GM23338 (cell line): Measurements from ENCODE around the gene CYSTM1.

Experiments
- CREB1 ChIP-seq: fragments of 250-450 bp; sonication (Bioruptor Pico); IDR thresholded peaks from 2 replicates; pipeline ENCODE4 v1.5.0; 2020; ENCODE audit warnings: low read depth, mild to moderate bottlenecking, moderate library complexity
- CTCF ChIP-seq, 2 experiments: fragments of 200-600 bp in 1 of 2; sonication (generic) in 1 of 2; conservative IDR thresholded peaks; 2 replicates each; pipeline versions ENCODE4 v1.5.1 to v1.6.1; 2016 to 2017; ENCODE audit warnings: antibody characterized with exemption in 2 of 2, low read depth in 2 of 2, mild to moderate bottlenecking in 2 of 2, moderate library complexity in 1 of 2
- ETS1 ChIP-seq: IDR thresholded peaks from 2 replicates; pipeline ENCODE4 v1.6.1; 2016; ENCODE audit warnings: antibody characterized with exemption
- EZH2 ChIP-seq: fragments of 200-600 bp; sonication (generic); IDR thresholded peaks from one replicate; pipeline ENCODE4 v1.8.0; 2017; ENCODE audit warnings: antibody characterized with exemption, mild to moderate bottlenecking, low read depth; ENCODE audit not compliant: unreplicated experiment
- EZH2phosphoT487 ChIP-seq: fragments of 200-600 bp; sonication (generic); IDR thresholded peaks from one replicate; pipeline ENCODE4 v1.8.1; 2018; ENCODE audit warnings: antibody characterized with exemption; ENCODE audit not compliant: unreplicated experiment
- JUNB ChIP-seq: IDR thresholded peaks from one replicate; pipeline ENCODE4 v1.6.1; 2016; ENCODE audit warnings: antibody characterized with exemption; ENCODE audit not compliant: unreplicated experiment
- NANOG ChIP-seq: IDR thresholded peaks from 2 replicates; pipeline ENCODE4 v1.6.1; 2016; ENCODE audit warnings: antibody characterized with exemption, borderline replicate concordance
- POLR2AphosphoS5 ChIP-seq: IDR thresholded peaks from 2 replicates; pipeline ENCODE4 v1.6.1; 2016; ENCODE audit warnings: antibody characterized with exemption, low read depth
- REST ChIP-seq: IDR thresholded peaks from one replicate; pipeline ENCODE4 v1.6.1; 2018; ENCODE audit warnings: antibody characterized with exemption; ENCODE audit not compliant: unreplicated experiment
- STAT1 ChIP-seq: IDR thresholded peaks from one replicate; pipeline ENCODE4 v1.6.1; 2016; ENCODE audit warnings: antibody characterized with exemption; ENCODE audit not compliant: unreplicated experiment
- ZNF114 ChIP-seq: fragments of 250-450 bp; sonication (Bioruptor Pico); IDR thresholded peaks from 2 replicates; pipeline ENCODE4 v1.5.0; 2020; ENCODE audit warnings: mild to moderate bottlenecking, moderate library complexity
- ZNF331 ChIP-seq: fragments of 250-450 bp; sonication (Bioruptor Pico); IDR thresholded peaks from 2 replicates; pipeline ENCODE4 v1.5.0; 2020; ENCODE audit warnings: low read depth, mild to moderate bottlenecking, moderate library complexity
- ZNF462 ChIP-seq: fragments of 250-450 bp; sonication (Bioruptor Pico); IDR thresholded peaks from 2 replicates; pipeline ENCODE4 v1.5.0; 2020; ENCODE audit warnings: mild to moderate bottlenecking, moderate library complexity

- TF ChIP-seq CTCF (conservative IDR thresholded peaks at IDR 0.05; ENCODE audit: low read depth in 2 of 2) (no peak), POLR2AphosphoS5 (no peak), EZH2 (no peak), NANOG (no peak), JUNB (no peak), ZNF462 (CRISPR knock-in tag) (no peak), REST (no peak), EZH2phosphoT487 (no peak), CREB1 (CRISPR knock-in tag) (no peak), ETS1 (no peak), ZNF331 (CRISPR knock-in tag) (no peak), ZNF114 (CRISPR knock-in tag) (no peak), STAT1 (no peak)
Observed at GRCh38 chr5:140192715-140193430, 17.9 kb downstream of the CYSTM1 start.
